DMS114 treated with DMSO at 0.1 percent for 48 hours (cell line): ENCODE measurements around the gene EXD1.
"Not testable (repeated sequence)": the region's sequence is repeated elsewhere in the genome, so short reads cannot be mapped to it uniquely, and the experiment has no call there.

ENCODE experiments used
- DNase-seq: peaks from one replicate; lab custom pipeline; 2025; ENCODE audit not compliant: unreplicated experiment; lab: John Stamatoyannopoulos, UW

Gene EXD1

GRCh38 chr15:41150279-41150678 is 80.3 kb downstream of the EXD1 start:
- no peak for DNase-seq

- no peak for DNase-seq
Observed at GRCh38 chr15:41148065-41148464, 82.5 kb downstream of the EXD1 start.

DNA sequence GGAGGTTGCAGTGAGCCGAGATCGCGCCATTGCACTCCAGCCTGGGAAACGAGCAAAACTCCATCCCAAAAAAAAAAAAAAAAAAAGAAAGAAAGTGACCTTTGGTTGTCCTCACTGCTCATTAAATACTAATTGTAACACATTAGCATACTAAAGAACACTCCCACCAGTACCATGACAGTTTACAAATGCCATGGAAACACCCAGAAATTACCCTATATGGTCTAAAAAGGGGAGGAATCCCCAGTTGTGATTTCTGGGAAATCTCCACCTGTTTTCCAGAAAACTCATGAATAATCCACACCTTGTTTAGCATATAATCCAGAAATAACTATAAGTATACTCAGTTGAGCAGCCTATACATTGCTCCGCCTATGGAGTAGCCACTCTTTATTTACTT is 90.9 kb downstream of the EXD1 start:
- no peak for DNase-seq

DNA sequence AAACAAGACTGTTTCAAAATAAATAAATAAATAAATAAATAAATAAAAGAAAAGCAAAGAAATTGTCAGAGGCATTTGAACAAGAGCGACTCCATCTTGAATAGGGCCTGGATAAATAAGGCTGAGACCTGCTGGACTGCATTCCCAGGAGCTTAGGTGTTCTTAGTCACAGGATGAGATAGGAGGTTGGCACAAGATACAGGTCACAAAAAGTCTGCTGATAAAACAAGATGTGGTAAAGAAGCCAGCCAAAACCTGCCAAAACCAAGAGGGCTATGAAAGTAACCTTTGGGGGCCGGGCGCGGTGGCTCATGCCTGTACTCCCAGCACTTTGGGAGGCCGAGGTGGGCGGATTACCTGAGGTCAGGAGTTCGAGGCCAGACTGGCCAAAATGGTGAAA is 91.4 kb downstream of the EXD1 start:
- DNase-seq, result not testable (repeated sequence)

GRCh38 chr15:41135580-41135979 is 95.0 kb downstream of the EXD1 start:
- not testable (repeated sequence) for DNase-seq

DNA sequence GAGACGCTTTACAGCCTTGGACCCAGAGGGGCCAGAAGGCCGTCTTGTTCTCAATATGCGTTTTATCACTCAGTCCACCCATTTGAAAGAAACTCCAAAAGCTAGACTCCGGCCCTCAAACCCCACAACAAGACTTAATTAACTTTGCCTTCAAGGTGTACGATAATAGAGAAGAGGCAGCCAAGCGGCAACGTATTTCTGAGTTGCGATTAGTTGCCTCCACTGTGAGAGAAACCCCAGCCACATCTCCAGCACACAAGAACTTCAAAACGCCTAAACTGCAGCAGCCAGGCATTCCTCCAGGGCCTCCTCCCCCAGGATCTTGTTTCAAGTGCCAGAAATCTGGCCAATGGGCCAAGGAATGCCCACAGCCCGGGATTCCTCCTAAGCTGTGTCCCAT is 97.1 kb downstream of the EXD1 start:
- no peak for DNase-seq
